ENCODE measurements around the gene FAM53B.

The FAM53B gene

GRCh38 chr10:124639206-124639605 is 105.0 kb downstream of the FAM53B start:
- no peak for TF ChIP-seq POLR2AphosphoS5 (IDR thresholded peaks at IDR 0.05; ENCODE audit: low read depth, low read length)
- no peak for TF ChIP-seq TAF1 (IDR thresholded peaks at IDR 0.05; ENCODE audit: borderline replicate concordance, low read depth, low read length)
- TF ChIP-seq POLR2A (IDR thresholded peaks at IDR 0.05; ENCODE audit: low read depth, low read length) = no peak
- no peak for DNase-seq (ENCODE audit: insufficient read length)
- FAIRE-seq = no peak

- no peak for FAIRE-seq
- no peak for DNase-seq (ENCODE audit: insufficient read length)
- no peak for TF ChIP-seq POLR2A (IDR thresholded peaks at IDR 0.05; ENCODE audit: low read depth, low read length)
- no peak for TF ChIP-seq TAF1 (IDR thresholded peaks at IDR 0.05; ENCODE audit: borderline replicate concordance, low read depth, low read length)
- TF ChIP-seq POLR2AphosphoS5 (IDR thresholded peaks at IDR 0.05; ENCODE audit: low read depth, low read length) = no peak
Observed at GRCh38 chr10:124637746-124638145, 106.4 kb downstream of the FAM53B start.

GRCh38 chr10:124637091-124637700 is 107.0 kb downstream of the FAM53B start:
- TF ChIP-seq POLR2A (IDR thresholded peaks at IDR 0.05; ENCODE audit: low read depth, low read length) (no peak), POLR2AphosphoS5 (IDR thresholded peaks at IDR 0.05; ENCODE audit: low read depth, low read length) (no peak), TAF1 (IDR thresholded peaks at IDR 0.05; ENCODE audit: borderline replicate concordance, low read depth, low read length) (no peak)
- FAIRE-seq = no peak

GRCh38 chr10:124636271-124636995 is 107.7 kb downstream of the FAM53B start:
- FAIRE-seq (no peak), DNase-seq (ENCODE audit: insufficient read length) (no peak)
- TF ChIP-seq POLR2A (IDR thresholded peaks at IDR 0.05; ENCODE audit: low read depth, low read length) (no peak), TAF1 (IDR thresholded peaks at IDR 0.05; ENCODE audit: borderline replicate concordance, low read depth, low read length) (no peak), POLR2AphosphoS5 (IDR thresholded peaks at IDR 0.05; ENCODE audit: low read depth, low read length) (no peak)

More at GRCh38 chr10:124637091-124637700, 107.0 kb downstream of the FAM53B start:
- no peak for DNase-seq (ENCODE audit: insufficient read length)

GRCh38 chr10:124632566-124632965 is 111.6 kb downstream of the FAM53B start:
- FAIRE-seq = no peak
- no peak for DNase-seq (ENCODE audit: insufficient read length)
- TF ChIP-seq POLR2A (IDR thresholded peaks at IDR 0.05; ENCODE audit: low read depth, low read length) (no peak), POLR2AphosphoS5 (IDR thresholded peaks at IDR 0.05; ENCODE audit: low read depth, low read length) (no peak), TAF1 (IDR thresholded peaks at IDR 0.05; ENCODE audit: borderline replicate concordance, low read depth, low read length) (no peak)

- FAIRE-seq = no peak
- TF ChIP-seq TAF1 (IDR thresholded peaks at IDR 0.05; ENCODE audit: borderline replicate concordance, low read depth, low read length) (no peak), POLR2A (IDR thresholded peaks at IDR 0.05; ENCODE audit: low read depth, low read length) (no peak), POLR2AphosphoS5 (IDR thresholded peaks at IDR 0.05; ENCODE audit: low read depth, low read length) (no peak)
- no peak for DNase-seq (ENCODE audit: insufficient read length)
Observed at GRCh38 chr10:124632064-124632531, 112.1 kb downstream of the FAM53B start.

GRCh38 chr10:124630551-124630950 is 113.6 kb downstream of the FAM53B start:
- DNase-seq (ENCODE audit: insufficient read length) = no peak
- FAIRE-seq = no peak
- TF ChIP-seq POLR2A (IDR thresholded peaks at IDR 0.05; ENCODE audit: low read depth, low read length) (no peak), POLR2AphosphoS5 (IDR thresholded peaks at IDR 0.05; ENCODE audit: low read depth, low read length) (no peak), TAF1 (IDR thresholded peaks at IDR 0.05; ENCODE audit: borderline replicate concordance, low read depth, low read length) (no peak)

- TF ChIP-seq POLR2A (IDR thresholded peaks at IDR 0.05; ENCODE audit: low read depth, low read length) (no peak), TAF1 (IDR thresholded peaks at IDR 0.05; ENCODE audit: borderline replicate concordance, low read depth, low read length) (no peak), POLR2AphosphoS5 (IDR thresholded peaks at IDR 0.05; ENCODE audit: low read depth, low read length) (no peak)
- DNase-seq (ENCODE audit: insufficient read length) = no peak
- no peak for FAIRE-seq
Observed at GRCh38 chr10:124629842-124630241, 114.3 kb downstream of the FAM53B start.

- FAIRE-seq (no peak), DNase-seq (ENCODE audit: insufficient read length) (no peak)
- no peak for TF ChIP-seq POLR2AphosphoS5 (IDR thresholded peaks at IDR 0.05; ENCODE audit: low read depth, low read length)
Observed at GRCh38 chr10:124629415-124629814, 114.8 kb downstream of the FAM53B start.

- DNase-seq (ENCODE audit: insufficient read length) = no peak
- TF ChIP-seq TAF1 (IDR thresholded peaks at IDR 0.05; ENCODE audit: borderline replicate concordance, low read depth, low read length) = no peak
- no peak for TF ChIP-seq POLR2A (IDR thresholded peaks at IDR 0.05; ENCODE audit: low read depth, low read length)
- no peak for FAIRE-seq
Observed at GRCh38 chr10:124628676-124629021, 115.5 kb downstream of the FAM53B start.

GRCh38 chr10:124627866-124628675 is 116.1 kb downstream of the FAM53B start:
- no peak for TF ChIP-seq POLR2A (IDR thresholded peaks at IDR 0.05; ENCODE audit: low read depth, low read length)
- TF ChIP-seq TAF1 (IDR thresholded peaks at IDR 0.05; ENCODE audit: borderline replicate concordance, low read depth, low read length) = no peak
- no peak for TF ChIP-seq POLR2AphosphoS5 (IDR thresholded peaks at IDR 0.05; ENCODE audit: low read depth, low read length)
- FAIRE-seq = no peak

More at GRCh38 chr10:124627866-124628675, 116.1 kb downstream of the FAM53B start:
- DNase-seq (ENCODE audit: insufficient read length) = no peak

Measured in GM12892 (cell line).